HCT116 (cell line): ENCODE measurements around the gene VAV2. TPM values are rescaled to one million over a fixed set of nuclear protein-coding genes. Genes with fewer than 3 reads are reported as not detected.

ENCODE experiments used
- ATAC-seq: fragments of 200-7000 bp; cut with Tn5 transposase; 2 replicates; pipeline ENCODE4 v1.9.1; 2020; ENCODE audit warnings: mild to moderate bottlenecking, moderate library complexity
- BruUV-seq: library from RNA; stranded (reverse); fragments of 400-500 nt; replicated peaks from 2 replicates; lab custom pipeline; 2021; lab: Mats Ljungman, UMichigan
- CTCF ChIA-PET: fragments of 300-600 bp; sonication (Branson Sonifier 250); formaldehyde crosslinking; loops from one replicate; lab custom pipeline; 2021; ENCODE audit warnings: antibody characterized with exemption; lab: Charles Lee
- POLR2A ChIA-PET: fragments of 300-600, 350-600 bp; sonication (Branson Sonifier 250); formaldehyde crosslinking; loops from one replicate; lab custom pipeline; 2021; ENCODE audit warnings: antibody characterized with exemption; lab: Charles Lee
- RAD21 ChIA-PET, 2 experiments: fragments of 300-600 bp; sonication (Branson Sonifier 250); formaldehyde crosslinking; loops; one replicate each; lab custom pipeline; 2023; ENCODE audit warnings: low total read pairs in 2 of 2; ENCODE audit not compliant: uncharacterized antibody in 2 of 2, unreplicated experiment in 2 of 2, low non-redundant PET in 1 of 2; lab: Charles Lee
- DNase-seq: peaks from one replicate; pipeline ENCODE4 v3.0.0-alpha.2; 2010; ENCODE audit warnings: low read depth, low spot score
- H2AFZ ChIP-seq: fragments of 200-600 bp; shearing (Covaris generic), sonication (generic); 2 replicates; pipeline ENCODE4 v1.6.1; 2017; ENCODE audit warnings: low read depth, mixed run types, mixed read lengths, antibody characterized with exemption, low read length; ENCODE audit not compliant: poor library complexity, severe bottlenecking
- H3K27ac ChIP-seq: 2 replicates; pipeline ENCODE4 v1.5.1; 2012; ENCODE audit warnings: low read depth, low read length
- H3K27me3 ChIP-seq: fragments of 200-600 bp; sonication (generic); 2 replicates; pipeline ENCODE4 v1.6.1; 2016; ENCODE audit warnings: mixed run types, low read length, mixed read lengths; ENCODE audit not compliant: insufficient read depth
- H3K36me3 ChIP-seq, 2 experiments: fragments of 200-500 bp in 1 of 2; fragments of 200-600 bp in 1 of 2; sonication (Bioruptor generic) in 1 of 2; sonication (generic) in 1 of 2; 2 replicates each; pipeline versions ENCODE4 v1.5.1 to v1.6.1; 2014 to 2016; ENCODE audit warnings: low read length in 2 of 2, inconsistent platforms in 1 of 2, mixed read lengths in 1 of 2, mixed run types in 1 of 2; ENCODE audit not compliant: insufficient read depth in 2 of 2, control insufficient read depth in 1 of 2
- H3K4me1 ChIP-seq, 2 experiments: fragments of 200-600 bp in 1 of 2; sonication (generic) in 1 of 2; 2 replicates each; pipeline versions ENCODE4 v1.5.1 to v1.6.1; 2012 to 2017; ENCODE audit warnings: low read length in 2 of 2, inconsistent platforms in 1 of 2, mild to moderate bottlenecking in 1 of 2, mixed read lengths in 1 of 2, mixed run types in 1 of 2, moderate library complexity in 1 of 2; ENCODE audit not compliant: insufficient read depth in 2 of 2, control insufficient read depth in 1 of 2
- H3K4me2 ChIP-seq: fragments of 200-600 bp; sonication (generic); 2 replicates; pipeline ENCODE4 v1.6.1; 2017; ENCODE audit warnings: mixed run types, low read length, mixed read lengths
- H3K4me3 ChIP-seq, 2 experiments: fragments of 200-600 bp in 1 of 2; sonication (generic) in 1 of 2; replicated peaks in 1 of 2; 2 replicates each; pipeline ENCODE4 v1.5.1; 2011 to 2016; ENCODE audit warnings: low read length in 2 of 2, control low read depth in 1 of 2, low read depth in 1 of 2, mild to moderate bottlenecking in 1 of 2, mixed read lengths in 1 of 2, mixed run types in 1 of 2
- H3K79me2 ChIP-seq: fragments of 200-600 bp; sonication (generic); 2 replicates; pipeline ENCODE4 v1.6.1; 2017; ENCODE audit warnings: mild to moderate bottlenecking, mixed run types, low read length, moderate library complexity, mixed read lengths; ENCODE audit not compliant: insufficient read depth
- H3K9ac ChIP-seq: fragments of 200-600 bp; sonication (generic); 2 replicates; pipeline ENCODE4 v1.6.1; 2016; ENCODE audit warnings: low read length, mixed read lengths
- H3K9me2 ChIP-seq: fragments of 200-600 bp; sonication (generic), shearing (Covaris generic); 2 replicates; pipeline ENCODE4 v1.6.1; 2017; ENCODE audit warnings: mixed run types, mild to moderate bottlenecking, moderate library complexity; ENCODE audit not compliant: insufficient read depth
- H3K9me3 ChIP-seq, 2 experiments: fragments of 200-500 bp in 1 of 2; fragments of 200-600 bp in 1 of 2; sonication (Bioruptor generic) in 1 of 2; sonication (generic) in 1 of 2; 2 replicates each; pipeline ENCODE4 v1.6.1; 2014 to 2017; ENCODE audit warnings: low read length in 2 of 2, mixed read lengths in 2 of 2, inconsistent platforms in 1 of 2, low read depth in 1 of 2, mild to moderate bottlenecking in 1 of 2, mixed run types in 1 of 2, moderate library complexity in 1 of 2; ENCODE audit not compliant: control insufficient read depth in 1 of 2, insufficient read depth in 1 of 2
- H4K20me1 ChIP-seq: fragments of 200-600 bp; sonication (generic), shearing (Covaris generic); 2 replicates; pipeline ENCODE4 v1.6.1; 2017; ENCODE audit warnings: mixed run types, mild to moderate bottlenecking, moderate library complexity; ENCODE audit not compliant: insufficient read depth
- ATF3 ChIP-seq: IDR thresholded peaks from 2 replicates; pipeline ENCODE4 v1.6.1; 2012
- CBX3 ChIP-seq: IDR thresholded peaks from 2 replicates; pipeline ENCODE4 v1.6.1; 2012; ENCODE audit warnings: low read depth
- CEBPB ChIP-seq: IDR thresholded peaks from 2 replicates; pipeline ENCODE4 v1.6.1; 2012; ENCODE audit warnings: low read depth
- CTCF ChIP-seq, 3 experiments: fragments of 200-600 bp in 1 of 3; sonication (generic) in 1 of 3; IDR thresholded peaks in 2 of 3; conservative IDR thresholded peaks in 1 of 3; 2 replicates each; pipeline ENCODE4 v1.5.1; 2012 to 2017; ENCODE audit warnings: low read depth in 2 of 3, low read length in 2 of 3, antibody characterized with exemption in 1 of 3, borderline replicate concordance in 1 of 3, control low read depth in 1 of 3, mild to moderate bottlenecking in 1 of 3, mixed read lengths in 1 of 3, mixed run types in 1 of 3, moderate library complexity in 1 of 3; ENCODE audit not compliant: insufficient read depth in 1 of 3
- EGR1 ChIP-seq: IDR thresholded peaks from 2 replicates; pipeline ENCODE4 v1.6.1; 2012; ENCODE audit warnings: low read depth
- ELF1 ChIP-seq: IDR thresholded peaks from 2 replicates; pipeline ENCODE4 v1.6.1; 2012; ENCODE audit warnings: low read depth, borderline replicate concordance
- EZH2 ChIP-seq: fragments of 200-600 bp; sonication (generic); IDR thresholded peaks from 2 replicates; pipeline ENCODE4 v1.6.1; 2017; ENCODE audit warnings: antibody characterized with exemption, mixed run types
- EZH2phosphoT487 ChIP-seq: fragments of 200-600 bp; IDR thresholded peaks from 2 replicates; pipeline ENCODE4 v1.6.1; 2018; ENCODE audit warnings: antibody characterized with exemption, borderline replicate concordance
- POLR2A ChIP-seq: IDR thresholded peaks from 2 replicates; pipeline ENCODE4 v1.7.0; 2011; ENCODE audit warnings: borderline replicate concordance; ENCODE audit not compliant: insufficient read depth, insufficient read length; ENCODE audit errors: extremely low read depth
- POLR2AphosphoS5 ChIP-seq: IDR thresholded peaks from 2 replicates; pipeline ENCODE4 v1.6.1; 2011; ENCODE audit warnings: mild to moderate bottlenecking, low read depth, low read length, moderate library complexity
- REST ChIP-seq: IDR thresholded peaks from 2 replicates; pipeline ENCODE4 v1.6.1; 2012; ENCODE audit warnings: low read depth
- SIN3A ChIP-seq: IDR thresholded peaks from 2 replicates; pipeline ENCODE4 v1.6.1; 2012; ENCODE audit warnings: low read depth
- SP1 ChIP-seq: IDR thresholded peaks from 2 replicates; pipeline ENCODE4 v1.6.1; 2012; ENCODE audit warnings: low read depth
- SRF ChIP-seq: IDR thresholded peaks from 2 replicates; pipeline ENCODE4 v1.6.1; 2012; ENCODE audit warnings: low read depth
- TCF7L2 ChIP-seq: IDR thresholded peaks from 2 replicates; pipeline ENCODE4 v1.7.0; 2011; ENCODE audit warnings: borderline replicate concordance, inconsistent platforms; ENCODE audit not compliant: insufficient read depth, insufficient read length; ENCODE audit errors: extremely low read depth
- YY1 ChIP-seq: IDR thresholded peaks from 2 replicates; pipeline ENCODE4 v1.6.1; 2011; ENCODE audit warnings: low read length, low read depth, moderate library complexity, mild to moderate bottlenecking; ENCODE audit not compliant: insufficient replicate concordance; ENCODE audit errors: extremely low read depth
- ZBTB33 ChIP-seq: IDR thresholded peaks from 2 replicates; pipeline ENCODE4 v1.6.1; 2011; ENCODE audit warnings: mild to moderate bottlenecking, low read length, moderate library complexity; ENCODE audit not compliant: insufficient replicate concordance; ENCODE audit errors: extremely low read depth
- ZFX ChIP-seq: fragments of 450-650 bp; IDR thresholded peaks from 2 replicates; pipeline ENCODE4 v1.6.1; 2017
- ZNF274 ChIP-seq: fragments of 200-500 bp; sonication (Bioruptor generic); IDR thresholded peaks from 2 replicates; pipeline ENCODE4 v1.6.1; 2014; ENCODE audit warnings: mild to moderate bottlenecking, low read depth, low read length, inconsistent platforms
- intact Hi-C: fragments of 100-400 bp; cut with micrococcal nuclease; formaldehyde crosslinking; loops from 2 replicates; pipeline ENCODE4 v1.10.0; 2022
- total RNA-seq: library from RNA; stranded (reverse); gene quantifications from one replicate; pipeline ENCODE4 v1.2.1, GENCODE V29; 2021; ENCODE audit not compliant: unreplicated experiment

VAV2 gene
- total RNA-seq, 1 experiment from 2014 or later = 33.2 TPM

GRCh38 chr9:133986774-133987445, 5.2 kb downstream of the VAV2 start:
- H3K9me2 ChIP-seq = no peaks in the 10 kb centered on the region
- ChIA-PET CTCF (no interaction called here), POLR2A (interaction anchor here (1.0 kb wide), 1 partner anchor 19 kb away, joined by 4 read pairs; no protein-coding TSS in a partner anchor), RAD21 (no interaction called here)
- peaks cover 88% of the 10 kb centered on the region for H3K79me2 ChIP-seq
- intact Hi-C loops = no loop called here
- H2AFZ ChIP-seq = no peak overlapping the region
- no peaks in the 10 kb centered on the region for H3K36me3 ChIP-seq
- no peak overlapping the region for H3K9ac ChIP-seq
- H4K20me1 ChIP-seq = no peaks in the 10 kb centered on the region
- TF ChIP-seq ZFX = no peak
- TF ChIP-seq EZH2phosphoT487 = no peak
- no peak for TF ChIP-seq POLR2A
- no peak for TF ChIP-seq ZNF274
- TF ChIP-seq POLR2AphosphoS5 = no peak
- TF ChIP-seq SRF = no peak
- TF ChIP-seq YY1 = no peak
- no peak for TF ChIP-seq CEBPB
- TF ChIP-seq SIN3A = no peak
- TF ChIP-seq CBX3 = no peak
- no peak for TF ChIP-seq ELF1
- TF ChIP-seq EZH2 = no peak
- no peak for TF ChIP-seq EGR1
- no peak for TF ChIP-seq ATF3
- TF ChIP-seq CTCF (IDR thresholded peaks at IDR 0.05 in 2 of 3, conservative IDR thresholded peaks at IDR 0.05 in 1 of 3; ENCODE audit: borderline replicate concordance in 1 of 3, insufficient read depth in 1 of 3, low read depth in 2 of 3, low read length in 2 of 3) = no peak
- TF ChIP-seq REST = no peak
- no peak for TF ChIP-seq TCF7L2
- no peak for TF ChIP-seq ZBTB33
- TF ChIP-seq SP1 = no peak
- H3K27me3 ChIP-seq = no peaks in the 10 kb centered on the region
- no peaks in the 10 kb centered on the region for H3K9me3 ChIP-seq
- BruUV-seq = no TSS peak
- no peak for DNase-seq
- ATAC-seq = no peak
- no peak overlapping the region for H3K27ac ChIP-seq
- H3K4me2 ChIP-seq = no peak overlapping the region
- no peak overlapping the region for H3K4me3 ChIP-seq
- H3K4me1 ChIP-seq = peaks cover 3 to 16% of the 10 kb centered on the region in 2 experiments; a peak in 3 of 4 replicates
